ENCODE results near the gene MARCKS. TPM values are rescaled to one million over a fixed set of nuclear protein-coding genes. Genes with fewer than 3 reads are reported as not detected.

MARCKS gene
- 41.3 and 50.7 TPM in 2 replicates for total RNA-seq

GRCh38 chr6:113856625-113857555 lies at the start of gene MARCKS:
MARCKS (plus strand) TSS chr6:113857345; CDS start chr6:113857746, 401 bp downstream.

Other genes starting within 250 kb of the MARCKS start
- 39.8 and 57.9 TPM in 2 replicates for gene HDAC2, start 113.8 kb downstream of the MARCKS start, total RNA-seq

Measured in hair follicular keratinocyte (primary cell).